K562 (cell line): Measurements from ENCODE around the gene HNRNPA2B1. TPM values are rescaled to one million over a fixed set of nuclear protein-coding genes. Genes with fewer than 3 reads are reported as not detected.
A peak's percentile ranks its signal among the peaks of the same experiment; 100 is the strongest.
"Not testable (repeated sequence)": the region's sequence is repeated elsewhere in the genome, so short reads cannot be mapped to it uniquely, and the experiment has no call there.

Source experiments
- ATAC-seq: fragments of 200-7000 bp; cut with Tn5 transposase; 3 replicates; pipeline ENCODE4 v1.9.1; 2020; ENCODE audit warnings: moderate library complexity
- BruUV-seq: library from RNA; stranded (reverse); fragments of 400-500 nt; replicated peaks from 2 replicates; lab custom pipeline; 2021; lab: Mats Ljungman, UMichigan
- CTCF ChIA-PET: fragments of 300-600 bp; formaldehyde crosslinking; extraction: SDS; loops from one replicate; lab custom pipeline; 2021; ENCODE audit warnings: low intra/inter-chr PET ratio; lab: Yijun Ruan, JAX
- POLR2A ChIA-PET: fragments of 300-600, 350-650 bp; sonication (Branson Sonifier 250); formaldehyde crosslinking; extraction: SDS; loops from one replicate; lab custom pipeline; 2021; ENCODE audit warnings: antibody characterized with exemption, inconsistent platforms; lab: Yijun Ruan, JAX
- DNase-seq, 4 experiments: peaks; one replicate each; pipeline versions ENCODE4 v3.0.0 to v3.0.0-alpha.2; 2011 to 2018; ENCODE audit warnings: low spot score in 3 of 4, mixed read lengths in 3 of 4; ENCODE audit errors: extremely low read depth in 1 of 4
- FAIRE-seq: peaks from 2 replicates; lab custom pipeline; 2011; peaks lifted over from hg19 to GRCh38; lab: Jason Lieb, UNC
- H2AFZ ChIP-seq: 2 replicates; pipeline ENCODE4 v1.6.0; 2011; ENCODE audit warnings: low read depth, low read length, control low read depth, inconsistent platforms
- H3K27ac ChIP-seq: fragments of 200-600 bp; 3 replicates; pipeline ENCODE4 v1.8.0; 2011; ENCODE audit warnings: low read depth, mild to moderate bottlenecking, control low read depth, inconsistent platforms, low read length, moderate library complexity, mixed read lengths; ENCODE audit errors: extremely low read depth
- H3K27me3 ChIP-seq, 2 experiments: fragments of 300-600 bp in 1 of 2; 2 replicates in 1 of 2; 3 replicates in 1 of 2; pipeline versions ENCODE4 v1.6.0 to v1.8.0; 2011; ENCODE audit warnings: inconsistent platforms in 2 of 2, low read length in 2 of 2, mild to moderate bottlenecking in 1 of 2, mixed read lengths in 1 of 2, moderate library complexity in 1 of 2; ENCODE audit not compliant: control insufficient read depth in 2 of 2, insufficient read depth in 2 of 2
- H3K36me3 ChIP-seq: fragments of 300-600 bp; 3 replicates; pipeline ENCODE4 v1.8.0; 2011; ENCODE audit warnings: mild to moderate bottlenecking, low read length, inconsistent platforms; ENCODE audit not compliant: control insufficient read depth, insufficient read depth
- H3K4me1 ChIP-seq, 2 experiments: fragments of 200-600 bp in 1 of 2; replicated peaks in 1 of 2; 2 replicates in 1 of 2; 3 replicates in 1 of 2; pipeline versions ENCODE4 v1.5.1 to v1.8.0; 2011; ENCODE audit warnings: inconsistent platforms in 2 of 2, low read length in 2 of 2, mild to moderate bottlenecking in 1 of 2, mixed read lengths in 1 of 2, moderate library complexity in 1 of 2; ENCODE audit not compliant: control insufficient read depth in 2 of 2, insufficient read depth in 2 of 2
- H3K4me2 ChIP-seq: 2 replicates; pipeline ENCODE4 v1.6.1; 2011; ENCODE audit warnings: low read length, control low read depth, inconsistent platforms, mixed read lengths; ENCODE audit not compliant: insufficient read depth
- H3K4me3 ChIP-seq: fragments of 200-600 bp; sonication (generic), shearing (Covaris generic); 2 replicates; pipeline ENCODE4 v1.5.1; 2016; ENCODE audit warnings: control low read depth, inconsistent platforms
- H3K79me2 ChIP-seq: fragments of 200-600 bp; 3 replicates; pipeline ENCODE4 v1.8.0; 2011; ENCODE audit warnings: low read length, inconsistent platforms; ENCODE audit not compliant: control insufficient read depth, insufficient read depth
- H3K9ac ChIP-seq, 2 experiments: 2 replicates each; pipeline versions ENCODE4 v1.6.0 to v1.6.1; 2011; ENCODE audit warnings: low read depth in 2 of 2, low read length in 2 of 2, control low read depth in 1 of 2, inconsistent platforms in 1 of 2, mild to moderate bottlenecking in 1 of 2, mixed read lengths in 1 of 2; ENCODE audit not compliant: insufficient read depth in 1 of 2
- H3K9me1 ChIP-seq: one replicate; pipeline ENCODE4 v1.6.0; 2011; ENCODE audit warnings: inconsistent platforms, mild to moderate bottlenecking, low read length, moderate library complexity; ENCODE audit not compliant: control insufficient read depth, insufficient read depth
- H3K9me3 ChIP-seq: replicated peaks from 2 replicates; pipeline ENCODE4 v1.5.1; 2011; ENCODE audit warnings: low read depth, low read length, inconsistent platforms; ENCODE audit not compliant: control insufficient read depth, insufficient read depth
- H4K20me1 ChIP-seq: replicated peaks from 2 replicates; pipeline ENCODE4 v1.6.1; 2011; ENCODE audit warnings: low read length, inconsistent platforms, mixed read lengths; ENCODE audit not compliant: control insufficient read depth, insufficient read depth
- KAT8 ChIP-seq: fragments of 450-650 bp; IDR thresholded peaks from 2 replicates; pipeline ENCODE4 v1.6.1; 2016; ENCODE audit warnings: low read depth, mild to moderate bottlenecking
- KDM5B ChIP-seq: fragments of 200-600 bp; sonication (generic); IDR thresholded peaks from 2 replicates; pipeline ENCODE4 v1.6.1; 2012; ENCODE audit warnings: low read depth, mild to moderate bottlenecking, moderate library complexity, low read length, control low read depth, inconsistent platforms; ENCODE audit not compliant: insufficient replicate concordance
- L3MBTL2 ChIP-seq: fragments of 450-650 bp; IDR thresholded peaks from 2 replicates; pipeline ENCODE4 v1.6.1; 2016; ENCODE audit warnings: mild to moderate bottlenecking, moderate library complexity
- RBBP5 ChIP-seq: fragments of 200-600 bp; sonication (generic); IDR thresholded peaks from 2 replicates; pipeline ENCODE4 v1.6.1; 2012; ENCODE audit warnings: borderline replicate concordance, mild to moderate bottlenecking, low read length, control low read depth, inconsistent platforms; ENCODE audit not compliant: insufficient read depth, poor library complexity, severe bottlenecking
- VEZF1 ChIP-seq: fragments of 200-800 bp; sonication (Bioruptor generic); IDR thresholded peaks from 2 replicates; pipeline ENCODE4 v1.6.1; 2017; ENCODE audit warnings: missing genetic modification characterization, missing compliant biosample characterization
- ZBTB33 ChIP-seq: sonication (generic); formaldehyde crosslinking; IDR thresholded peaks from 2 replicates; pipeline ENCODE4 v1.8.1; 2023; ENCODE audit warnings: mild to moderate bottlenecking, missing genetic modification reagents
- ZNF217 ChIP-seq: sonication (generic); formaldehyde crosslinking; IDR thresholded peaks from 2 replicates; pipeline ENCODE4 v1.8.0; 2022; ENCODE audit warnings: mild to moderate bottlenecking, missing genetic modification reagents
- ZNF766 ChIP-seq: fragments of 200-800 bp; sonication (Bioruptor generic); conservative IDR thresholded peaks from 2 replicates; pipeline ENCODE4 v1.6.1; 2016; ENCODE audit warnings: missing genetic modification characterization, missing compliant biosample characterization
- ZSCAN29 ChIP-seq: fragments of 450-650 bp; IDR thresholded peaks from 2 replicates; pipeline ENCODE4 v1.6.1; 2017
- WGBS: fragments of 100-300 bp; shearing (Covaris generic); methylation state at CpG from one replicate; pipeline ENCODE4 v1.1.6; 2016; ENCODE audit warnings: low coverage, mixed read lengths; ENCODE audit not compliant: insufficient coverage; ENCODE audit errors: missing lambda C conversion rate; 5-methylcytosine and 5-hydroxymethylcytosine counted together
- in situ Hi-C: fragments of 300-500 bp; cut with MboI; formaldehyde crosslinking; loops from 4 replicates; pipeline ENCODE4 v1.15.0; 2018; ENCODE audit warnings: inconsistent platforms, mixed read lengths
- intact Hi-C: fragments of 100-400 bp; cut with micrococcal nuclease; formaldehyde crosslinking; loops from 2 replicates; pipeline ENCODE4 v1.14.2; 2022
- polyA plus RNA-seq, 8 experiments: library from polyadenylated mRNA; depleted of rRNA in 4 of 8; stranded (reverse) in 5 of 8; unstranded in 3 of 8; fragments of >200 nt; fragmentation: Nextera tagmentation in 2 of 8; fragmentation: Illumina TruSeq in 1 of 8; extraction: Ambion mirVana in 2 of 8; extraction: Trizol in 1 of 8; gene quantifications; 2 replicates each; pipeline versions ENCODE4 v1.2.1 to v1.2.3, GENCODE V29; 2011 to 2014; ENCODE audit warnings: inconsistent platforms in 1 of 8, missing spikeins in 1 of 8
- total RNA-seq, 7 experiments: library from RNA; depleted of rRNA in 6 of 7; stranded (reverse); fragments of >200 nt in 6 of 7; fragmentation: Illumina TruSeq in 2 of 7; extraction: Trizol in 2 of 7; gene quantifications; 2 replicates each; pipeline versions ENCODE4 v1.2.1 to v1.2.3, GENCODE V29; 2011 to 2021; ENCODE audit warnings: low replicate concordance in 1 of 7
- TF ChIP-seq, protein P1 (sequence below): fragments of 200-800 bp; sonication (Bioruptor generic); IDR thresholded peaks from 2 replicates; pipeline ENCODE4 v1.6.1; 2016; ENCODE audit warnings: missing genetic modification characterization, missing compliant biosample characterization

The HNRNPA2B1 gene
- total and polyA plus RNA-seq, 9 of the 15 experiments (the other 6 are each of a cell fraction or from before 2014, with no cell fraction given) = 630 to 1,989 (median 865) TPM

- TF ChIP-seq ZNF766 (CRISPR knock-in tag) = 0 out of 2 replicates have a peak, but pooled peaks have one; percentile 27
- TF ChIP-seq ZBTB33 (CRISPR knock-in tag) = no peak
- TF ChIP-seq ZNF217 (CRISPR knock-in tag) = no peak
- no peak for TF ChIP-seq KAT8
Observed at GRCh38 chr7:26153241-26153822, 47.2 kb downstream of the HNRNPA2B1 start (continued).

DNA sequence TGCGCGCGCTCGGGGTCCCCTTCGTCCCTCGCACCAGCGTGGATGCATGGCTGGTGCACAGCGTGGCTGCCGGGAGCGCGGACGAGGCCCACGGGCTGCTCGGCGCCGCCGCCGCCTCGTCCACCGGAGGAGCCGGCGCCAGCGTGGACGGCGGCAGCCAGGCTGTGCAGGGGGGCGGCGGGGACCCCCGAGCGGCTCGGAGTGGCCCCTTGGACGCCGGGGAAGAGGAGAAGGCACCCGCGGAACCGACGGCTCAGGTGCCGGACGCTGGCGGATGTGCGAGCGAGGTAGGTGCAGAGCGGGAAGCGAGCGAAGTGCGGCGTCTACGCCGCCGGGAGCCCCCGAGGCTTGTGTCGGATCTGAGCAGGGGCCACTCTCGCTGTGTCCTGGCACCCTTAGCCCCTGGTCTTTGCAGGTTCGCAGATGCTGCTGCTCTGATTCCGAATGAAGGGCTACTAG lies 47.7 kb downstream of the HNRNPA2B1 start:
- Histone ChIP-seq H3K4me3 (peak overlapping the region; percentile 75), H3K4me2 (peak overlapping the region; percentile 91), H3K4me1 (peaks cover 31 to 38% of the 10 kb centered on the region in 2 experiments), H3K9ac (peak overlapping the region; percentile 51 to 87), H2AFZ (peak overlapping the region; percentile 88), H3K79me2 (peaks cover 53% of the 10 kb centered on the region), H3K27ac (peak overlapping the region; percentile 62; the same call in 1 of the 3 replicates)
- FAIRE-seq, H4K20me1 ChIP-seq, H3K36me3 ChIP-seq, BruUV-seq, in situ Hi-C loops, H3K9me3 ChIP-seq, H3K9me1 ChIP-seq, H3K27me3 ChIP-seq: not testable (repeated sequence)
- ChIA-PET POLR2A (interaction anchor here (0.7 to 1.6 kb wide), 6 partner anchors 33 to 48 kb away, joined by 3 to 10 read pairs (median 5); partner anchors contain the start of genes CBX3 and HNRNPA2B1), CTCF (interaction anchor here (1.3 kb wide), 1 partner anchor 47 kb away, joined by 4 read pairs; the partner anchor contains the start of gene HNRNPA2B1)
- intact Hi-C loops = loop anchor here (2.0 kb wide), 1 partner anchor 34 kb away; no protein-coding TSS in a partner anchor
- WGBS = 3% methylated on average over 32 of the region's 54 CpGs
- ATAC-seq (peak; percentile 51), DNase-seq (peak in 1 of 4 experiments; percentile 25)
- peak; percentile 86 for TF ChIP-seq L3MBTL2
- TF ChIP-seq VEZF1 (CRISPR knock-in tag) = 0 out of 2 replicates have a peak, but pooled peaks have one; percentile 14
- TF ChIP-seq, protein P1, sequence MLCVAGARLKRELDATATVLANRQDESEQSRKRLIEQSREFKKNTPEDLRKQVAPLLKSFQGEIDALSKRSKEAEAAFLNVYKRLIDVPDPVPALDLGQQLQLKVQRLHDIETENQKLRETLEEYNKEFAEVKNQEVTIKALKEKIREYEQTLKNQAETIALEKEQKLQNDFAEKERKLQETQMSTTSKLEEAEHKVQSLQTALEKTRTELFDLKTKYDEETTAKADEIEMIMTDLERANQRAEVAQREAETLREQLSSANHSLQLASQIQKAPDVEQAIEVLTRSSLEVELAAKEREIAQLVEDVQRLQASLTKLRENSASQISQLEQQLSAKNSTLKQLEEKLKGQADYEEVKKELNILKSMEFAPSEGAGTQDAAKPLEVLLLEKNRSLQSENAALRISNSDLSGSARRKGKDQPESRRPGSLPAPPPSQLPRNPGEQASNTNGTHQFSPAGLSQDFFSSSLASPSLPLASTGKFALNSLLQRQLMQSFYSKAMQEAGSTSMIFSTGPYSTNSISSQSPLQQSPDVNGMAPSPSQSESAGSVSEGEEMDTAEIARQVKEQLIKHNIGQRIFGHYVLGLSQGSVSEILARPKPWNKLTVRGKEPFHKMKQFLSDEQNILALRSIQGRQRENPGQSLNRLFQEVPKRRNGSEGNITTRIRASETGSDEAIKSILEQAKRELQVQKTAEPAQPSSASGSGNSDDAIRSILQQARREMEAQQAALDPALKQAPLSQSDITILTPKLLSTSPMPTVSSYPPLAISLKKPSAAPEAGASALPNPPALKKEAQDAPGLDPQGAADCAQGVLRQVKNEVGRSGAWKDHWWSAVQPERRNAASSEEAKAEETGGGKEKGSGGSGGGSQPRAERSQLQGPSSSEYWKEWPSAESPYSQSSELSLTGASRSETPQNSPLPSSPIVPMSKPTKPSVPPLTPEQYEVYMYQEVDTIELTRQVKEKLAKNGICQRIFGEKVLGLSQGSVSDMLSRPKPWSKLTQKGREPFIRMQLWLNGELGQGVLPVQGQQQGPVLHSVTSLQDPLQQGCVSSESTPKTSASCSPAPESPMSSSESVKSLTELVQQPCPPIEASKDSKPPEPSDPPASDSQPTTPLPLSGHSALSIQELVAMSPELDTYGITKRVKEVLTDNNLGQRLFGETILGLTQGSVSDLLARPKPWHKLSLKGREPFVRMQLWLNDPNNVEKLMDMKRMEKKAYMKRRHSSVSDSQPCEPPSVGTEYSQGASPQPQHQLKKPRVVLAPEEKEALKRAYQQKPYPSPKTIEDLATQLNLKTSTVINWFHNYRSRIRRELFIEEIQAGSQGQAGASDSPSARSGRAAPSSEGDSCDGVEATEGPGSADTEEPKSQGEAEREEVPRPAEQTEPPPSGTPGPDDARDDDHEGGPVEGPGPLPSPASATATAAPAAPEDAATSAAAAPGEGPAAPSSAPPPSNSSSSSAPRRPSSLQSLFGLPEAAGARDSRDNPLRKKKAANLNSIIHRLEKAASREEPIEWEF (CRISPR knock-in tag) = 0 out of 2 replicates have a peak, but pooled peaks have one; percentile 37
- TF ChIP-seq KDM5B = peak; percentile 25
- TF ChIP-seq RBBP5 = peak; percentile 81
- TF ChIP-seq ZSCAN29 = peak; percentile 99
